GM18520 (cell line): ENCODE results near the gene PAX2.

Experiments used
- ATAC-seq: cut with Tn5 transposase; IDR thresholded peaks from one replicate; pipeline ENCODE4 v1.9.1; 2021; ENCODE audit not compliant: unreplicated experiment

Gene PAX2

DNA sequence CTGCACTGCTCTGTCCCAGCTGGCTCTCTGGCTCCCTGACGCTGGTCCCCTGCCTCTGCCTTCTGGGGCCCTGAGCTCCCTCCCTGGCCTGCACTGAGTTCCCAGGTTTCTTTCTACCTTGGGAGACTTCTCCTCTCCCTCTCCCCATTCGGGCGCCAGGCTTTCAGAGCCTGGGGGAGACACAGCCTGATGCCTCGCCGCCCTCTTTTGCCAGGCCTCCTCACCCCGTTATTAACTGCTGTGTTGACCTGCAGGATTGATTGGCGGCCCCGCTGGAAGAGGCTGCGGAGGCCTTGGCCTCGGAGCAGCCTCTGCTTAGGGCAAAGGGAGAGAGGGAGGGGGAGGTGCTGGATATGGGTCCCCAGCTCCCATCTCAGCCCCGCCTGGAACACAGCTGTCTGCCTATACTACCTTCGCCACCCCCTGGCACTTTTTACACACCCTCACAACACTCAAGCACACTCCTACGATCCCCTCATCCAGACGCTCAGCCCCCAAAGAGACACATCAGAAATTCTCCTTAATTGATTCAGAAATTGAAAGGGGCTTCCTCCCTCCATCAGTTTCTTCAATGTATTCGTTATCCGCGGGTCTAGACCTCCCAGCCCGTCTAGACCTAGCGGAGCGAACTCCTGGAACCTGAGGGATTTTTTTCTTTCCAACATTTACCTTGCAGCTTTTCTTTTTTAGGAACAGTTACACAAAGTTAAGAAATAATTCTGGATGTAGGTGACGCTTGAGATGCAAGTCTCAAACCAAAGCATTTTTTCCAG, 7.1 kb upstream of the PAX2 start:
- ATAC-seq = no peak

DNA sequence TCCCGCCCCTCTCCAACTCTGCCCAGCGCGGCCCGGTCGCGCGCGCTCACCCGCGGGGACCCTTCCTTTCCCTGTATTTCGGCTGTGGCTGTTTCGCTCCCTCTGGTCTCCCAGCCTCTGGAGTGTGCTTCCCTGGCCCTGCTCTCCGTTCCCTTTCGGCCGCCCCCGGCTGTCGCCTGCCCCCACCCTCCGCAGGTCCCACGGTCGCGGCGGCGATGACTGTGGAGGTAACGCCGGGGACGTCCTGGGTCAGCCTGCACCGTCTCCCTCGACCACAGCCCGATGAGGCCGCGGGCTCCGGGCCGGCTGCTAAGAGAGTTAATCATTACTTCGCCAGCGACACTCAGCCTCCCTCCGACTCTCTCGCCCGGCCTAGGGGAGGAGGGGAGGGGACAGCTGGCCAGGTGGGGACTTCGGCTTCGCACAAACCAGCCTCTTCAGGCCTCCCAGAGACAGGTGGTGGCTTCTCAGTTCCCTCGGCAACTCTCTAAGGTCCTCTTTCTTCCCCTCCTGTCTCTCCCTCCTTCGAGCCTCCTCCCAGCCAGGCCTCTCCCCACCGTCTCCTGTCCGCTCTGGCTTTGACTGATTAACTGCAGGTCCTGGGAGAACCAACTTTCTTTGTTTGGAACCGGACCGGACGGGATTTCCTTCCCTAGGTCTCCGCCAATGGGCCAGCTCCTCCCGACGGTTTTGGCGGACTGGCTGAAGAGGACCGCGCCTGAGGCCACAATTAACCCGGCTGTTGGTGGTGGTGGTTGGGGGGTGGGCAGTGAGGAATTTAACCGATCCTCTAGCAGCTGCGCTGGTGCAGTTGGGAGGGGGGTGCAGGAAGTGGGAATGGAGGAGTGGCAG, 5.6 kb upstream of the PAX2 start:
- no peak for ATAC-seq

DNA sequence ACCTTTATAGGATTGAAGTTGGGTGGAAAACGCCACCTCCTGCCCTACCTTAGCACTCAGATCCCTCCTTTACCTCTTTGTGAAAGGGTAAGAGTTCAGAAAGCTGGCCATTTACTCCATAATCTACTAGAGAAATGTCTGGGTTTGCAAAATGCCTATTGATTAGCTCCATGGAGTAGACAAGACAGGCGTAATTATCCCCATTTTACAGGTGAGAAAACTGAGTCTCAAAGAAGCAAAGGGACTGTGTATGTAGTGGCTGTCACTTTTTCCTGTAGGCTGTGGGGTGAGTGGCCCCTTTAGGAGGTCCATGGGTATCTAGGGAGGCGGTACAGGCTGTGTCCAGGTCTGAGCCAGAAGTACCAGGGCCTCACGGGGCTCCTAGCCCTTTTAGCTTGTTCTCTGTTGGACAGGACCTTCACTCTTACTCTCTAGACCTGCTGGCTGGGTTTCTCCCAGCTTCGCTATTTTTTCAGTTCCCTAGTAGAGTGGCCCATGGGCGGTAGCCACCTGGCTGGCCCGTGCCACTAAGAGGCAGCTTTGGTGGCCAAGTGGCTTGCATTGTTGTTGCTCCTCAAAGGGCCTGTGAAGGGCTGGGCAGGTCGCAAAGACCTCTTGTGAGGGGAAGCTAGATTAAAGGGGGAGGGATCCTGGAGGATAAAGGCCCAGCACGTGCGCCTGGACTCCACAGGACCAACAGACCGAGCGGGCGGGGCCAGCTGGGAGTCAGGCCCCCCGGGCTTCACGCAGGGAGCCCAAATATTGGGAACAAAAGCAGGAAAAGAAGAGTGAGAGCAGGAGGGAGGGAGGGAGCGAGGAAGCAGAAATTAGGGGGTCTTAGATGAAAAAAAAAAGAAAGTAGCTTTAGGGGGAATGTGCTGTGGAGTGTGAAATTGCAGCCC, 4.7 kb upstream of the PAX2 start:
- no peak for ATAC-seq

DNA sequence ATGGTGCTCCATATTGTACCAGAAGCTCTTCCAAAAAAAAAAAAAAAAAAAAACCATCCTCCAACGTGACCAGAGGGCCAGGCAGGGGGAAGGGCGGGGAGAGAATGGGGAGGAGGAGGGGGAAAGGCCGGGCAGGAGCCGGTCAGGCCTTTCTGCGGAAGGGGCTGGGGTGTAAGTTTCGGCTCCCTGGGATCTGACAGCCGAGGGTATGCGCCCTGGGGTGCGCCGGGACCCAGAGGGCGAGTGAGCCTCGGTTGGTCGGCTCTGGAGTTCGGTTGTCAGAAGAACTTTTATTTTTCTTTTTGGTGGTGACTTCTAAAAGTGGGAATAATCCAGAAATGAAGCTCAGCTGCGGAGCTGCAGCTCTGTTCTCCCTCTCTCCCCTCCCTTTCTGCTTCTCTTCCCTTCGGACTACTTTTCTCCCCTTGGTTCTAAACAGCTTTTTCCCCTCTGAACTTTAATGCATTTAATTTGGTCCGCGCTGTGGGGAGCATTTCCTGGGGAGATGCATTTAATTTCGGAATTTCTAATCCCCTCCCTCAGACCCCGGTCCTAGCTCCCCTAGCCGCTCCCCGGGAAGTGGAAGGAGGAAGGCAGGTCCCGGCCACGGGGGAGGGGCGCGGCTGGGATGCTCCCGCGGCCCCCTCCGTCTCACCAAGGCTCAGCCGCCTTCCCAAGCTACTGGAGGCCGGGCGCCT, 3.9 kb upstream of the PAX2 start:
- no peak for ATAC-seq

DNA sequence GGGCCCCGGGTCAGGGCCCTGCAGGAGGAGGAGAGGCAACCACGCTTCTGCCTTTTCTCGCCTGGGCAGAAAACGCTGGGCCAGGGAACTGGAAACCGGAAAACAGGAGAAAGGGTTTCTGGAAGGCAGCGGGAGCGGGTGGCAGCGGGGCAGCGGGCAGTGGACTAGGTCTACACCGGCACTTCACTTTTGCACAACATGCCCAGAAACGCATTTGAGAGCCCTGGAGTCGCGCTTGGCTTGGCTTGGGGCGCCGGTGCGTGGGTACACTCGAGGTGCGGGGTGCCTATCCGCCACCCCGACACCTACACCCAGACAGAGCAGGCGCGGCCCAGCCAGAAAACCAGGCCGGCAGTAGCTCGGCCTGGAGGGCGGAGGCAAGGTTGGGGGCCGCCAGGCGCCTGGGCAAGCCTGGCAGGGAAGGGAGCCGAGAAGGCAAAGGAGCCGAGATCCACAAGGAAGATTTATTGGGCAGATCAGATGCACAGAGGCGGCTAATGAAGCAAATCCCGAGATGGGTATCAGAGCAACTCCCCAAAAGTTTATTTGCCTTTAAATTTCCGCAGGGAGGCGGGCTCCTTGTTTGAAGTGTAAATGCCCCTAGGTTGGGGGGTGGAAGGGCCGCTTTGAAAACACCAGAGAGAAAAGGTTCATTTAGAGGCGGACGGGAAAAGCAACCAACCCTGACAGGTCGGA, 3.2 kb upstream of the PAX2 start:
- no peak for ATAC-seq

DNA sequence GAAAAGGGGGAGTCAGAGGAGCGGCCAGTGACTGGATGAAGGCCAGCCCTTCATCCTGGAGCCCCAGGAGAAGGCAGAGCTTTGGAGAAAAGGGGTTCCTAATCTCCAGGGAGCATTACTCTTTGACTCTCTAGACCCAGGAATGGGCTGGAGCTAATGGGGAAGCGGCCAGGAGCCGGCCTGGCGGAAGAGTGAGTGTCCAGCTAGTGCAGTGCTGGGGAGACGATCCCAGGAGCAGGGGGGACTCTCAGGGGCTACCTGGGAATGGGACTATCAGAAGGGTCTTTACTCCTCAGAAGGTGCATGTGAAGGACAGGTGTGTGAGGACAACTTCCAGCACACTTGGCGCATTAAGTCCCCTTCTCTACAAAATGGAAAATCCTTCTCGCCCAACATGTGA, 2.4 kb upstream of the PAX2 start:
- ATAC-seq = no peak

DNA sequence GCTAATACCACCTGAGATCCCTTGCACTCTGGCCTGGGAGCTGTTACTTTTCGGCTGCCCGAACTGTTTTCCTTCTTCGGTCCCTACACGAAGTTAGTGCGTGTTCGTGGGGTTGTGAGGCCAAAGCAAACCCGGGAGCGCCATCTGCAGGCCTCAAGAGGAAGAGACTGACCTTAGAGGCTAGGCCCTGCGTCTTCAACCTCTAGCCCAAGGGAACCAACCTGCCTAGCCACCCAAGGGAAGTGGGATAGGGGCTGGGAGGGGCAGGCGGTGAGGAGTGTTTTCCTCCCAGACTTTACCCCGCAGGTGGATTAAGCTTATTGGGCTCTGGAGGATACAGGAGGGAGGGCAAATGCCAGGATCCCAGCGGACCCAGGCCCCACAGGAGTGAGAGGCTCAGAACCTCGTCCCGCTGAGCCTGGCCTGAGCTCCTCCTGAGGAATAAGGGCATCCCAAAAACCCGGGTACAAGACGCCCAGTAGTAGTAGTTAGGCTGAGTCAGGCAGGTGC, 1.7 kb upstream of the PAX2 start:
- ATAC-seq = no peak

DNA sequence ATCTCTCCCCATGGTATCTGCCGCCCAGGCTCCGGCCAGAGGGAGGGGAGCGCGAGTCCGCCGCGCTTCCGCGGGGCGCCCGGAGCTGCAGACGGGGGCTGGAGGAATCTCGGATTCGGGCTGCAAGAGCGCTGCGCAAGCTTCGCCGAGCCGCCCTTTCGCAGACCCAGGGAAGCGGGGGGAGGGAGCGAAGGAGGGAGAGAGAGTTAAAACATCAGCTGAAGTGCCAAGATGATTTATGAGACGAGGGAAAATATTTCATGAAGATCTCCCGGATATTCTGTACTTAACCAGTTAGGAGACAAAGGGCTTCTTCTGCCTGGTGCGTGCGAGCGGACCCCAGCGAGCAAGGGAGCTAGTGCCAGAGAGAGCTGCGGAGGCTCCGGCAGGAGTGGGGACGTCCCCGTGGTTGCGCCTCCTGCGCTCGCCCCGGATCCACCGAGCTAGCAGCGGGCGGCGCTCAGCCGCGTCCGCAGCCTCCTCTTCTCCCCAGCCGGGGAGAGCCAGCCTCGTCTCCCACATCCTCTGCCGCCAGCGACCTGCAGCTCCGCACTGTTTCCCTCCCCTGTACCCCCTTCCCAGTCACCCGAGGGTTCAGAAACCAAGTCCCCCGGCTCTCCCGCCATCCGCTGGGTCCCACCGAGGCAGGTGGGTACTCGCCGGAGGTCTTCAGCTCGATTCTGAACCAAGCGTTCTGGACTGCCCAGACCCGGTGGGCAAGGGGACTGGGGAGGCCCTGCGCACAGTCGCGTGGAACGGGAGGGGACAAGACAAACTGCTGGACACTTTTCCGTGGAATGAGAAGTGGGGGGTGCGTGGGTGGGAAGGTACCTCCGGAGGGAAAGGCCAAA, 1.0 kb upstream of the PAX2 start:
- ATAC-seq = no peak

DNA sequence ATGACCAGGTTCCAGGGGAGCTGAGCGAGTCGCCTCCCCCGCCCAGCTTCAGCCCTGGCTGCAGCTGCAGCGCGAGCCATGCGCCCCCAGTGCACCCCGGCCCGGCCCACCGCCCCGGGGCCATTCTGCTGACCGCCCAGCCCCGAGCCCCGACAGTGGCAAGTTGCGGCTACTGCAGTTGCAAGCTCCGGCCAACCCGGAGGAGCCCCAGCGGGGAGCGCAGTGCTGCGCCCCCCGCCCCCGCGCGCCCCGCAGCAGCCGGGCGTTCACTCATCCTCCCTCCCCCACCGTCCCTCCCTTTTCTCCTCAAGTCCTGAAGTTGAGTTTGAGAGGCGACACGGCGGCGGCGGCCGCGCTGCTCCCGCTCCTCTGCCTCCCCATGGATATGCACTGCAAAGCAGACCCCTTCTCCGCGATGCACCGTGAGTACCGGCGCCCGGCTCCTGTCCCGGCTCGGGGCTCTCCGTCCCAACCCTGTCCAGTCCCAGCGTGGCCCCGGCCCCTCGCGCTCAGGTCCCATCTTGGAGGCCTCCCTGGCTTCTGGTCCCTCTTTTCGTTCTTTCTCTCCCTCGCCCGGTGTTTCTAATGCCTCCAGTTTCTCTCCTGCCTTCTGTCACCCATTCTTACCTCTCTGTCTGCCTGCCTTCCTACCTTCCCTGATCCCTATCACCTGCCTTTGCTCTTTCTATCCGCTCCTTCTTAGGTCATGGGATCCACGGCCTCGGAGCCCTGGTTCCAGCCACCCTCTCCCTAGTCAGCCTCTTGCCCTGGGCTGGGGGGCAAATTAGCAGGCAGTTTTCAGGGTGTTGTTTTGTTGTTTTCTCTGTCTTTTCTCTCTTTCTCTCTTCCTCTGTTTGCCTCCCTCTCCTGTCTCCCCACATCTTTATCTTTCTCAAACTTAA, 751 bp downstream of the PAX2 start:
- no peak for ATAC-seq

DNA sequence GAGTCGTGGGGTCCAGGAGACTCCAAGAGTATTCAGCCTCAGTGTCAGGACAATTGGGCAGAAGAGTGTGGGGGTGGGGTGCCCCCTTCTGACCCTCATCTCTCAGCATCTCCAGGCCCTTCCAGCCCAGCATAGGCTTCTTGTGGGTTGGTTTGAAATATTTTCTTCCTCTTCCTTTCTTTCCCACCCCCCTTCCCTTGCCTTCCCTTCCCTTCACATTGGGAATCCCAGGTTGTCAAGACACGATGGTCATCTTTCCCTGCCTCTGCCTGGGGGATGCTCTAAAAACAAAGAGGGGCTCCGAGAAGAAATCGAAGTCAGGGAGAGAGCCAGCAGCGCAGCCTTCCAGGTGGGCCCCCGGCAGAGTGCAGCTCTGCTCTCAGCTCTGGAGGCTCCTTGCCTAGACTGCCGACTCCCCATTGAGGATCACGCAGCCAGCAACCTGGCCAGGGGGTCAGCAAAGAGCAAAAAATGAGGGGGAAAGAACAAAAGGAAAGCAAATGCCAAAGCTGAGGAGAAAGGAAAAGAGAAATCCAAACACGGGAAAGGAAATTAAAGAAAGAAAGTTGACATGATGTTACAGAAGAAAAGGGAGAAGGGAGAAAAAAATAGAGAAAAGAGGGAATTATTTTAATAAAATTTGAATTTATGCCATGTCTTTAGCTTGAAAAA, 1.5 kb downstream of the PAX2 start:
- no peak for ATAC-seq

DNA sequence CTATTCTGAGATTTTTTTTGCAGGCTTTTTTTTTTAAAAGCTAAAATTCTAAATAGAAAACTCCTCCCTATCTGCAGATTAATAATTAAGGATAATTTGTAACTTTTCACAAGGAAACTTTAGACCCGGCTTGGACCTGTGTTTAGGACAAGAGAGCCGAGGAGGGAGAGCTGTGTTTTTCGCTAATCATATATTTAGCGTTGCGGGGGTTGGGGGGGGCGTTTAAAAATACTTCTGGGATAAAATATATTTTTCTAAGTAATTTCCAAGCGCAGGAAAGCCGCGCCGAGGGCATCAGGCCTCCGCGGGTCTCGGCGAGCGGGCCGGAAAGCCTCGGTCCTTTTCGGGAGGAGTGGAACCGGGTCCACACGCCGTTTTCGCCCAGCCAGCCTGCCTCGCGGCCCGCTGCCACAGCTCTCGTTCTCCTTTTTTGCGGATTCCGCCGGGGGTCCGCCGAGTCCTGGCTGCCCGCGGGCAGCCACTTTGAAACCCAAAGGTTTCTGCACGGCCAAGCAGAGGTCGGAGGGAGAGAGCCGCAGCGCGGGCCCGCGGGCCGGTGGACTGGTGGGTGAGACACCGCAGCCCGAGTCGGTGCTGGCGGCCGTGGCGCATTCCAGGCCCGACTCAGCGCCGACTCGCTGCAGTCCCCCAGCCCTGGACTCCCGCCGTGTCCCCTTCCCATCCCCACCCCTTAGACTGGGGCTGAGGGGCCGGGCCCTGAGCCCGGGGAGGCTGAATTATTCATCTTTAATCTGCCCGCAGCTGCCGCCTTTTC, 2.3 kb downstream of the PAX2 start:
- no peak for ATAC-seq

DNA sequence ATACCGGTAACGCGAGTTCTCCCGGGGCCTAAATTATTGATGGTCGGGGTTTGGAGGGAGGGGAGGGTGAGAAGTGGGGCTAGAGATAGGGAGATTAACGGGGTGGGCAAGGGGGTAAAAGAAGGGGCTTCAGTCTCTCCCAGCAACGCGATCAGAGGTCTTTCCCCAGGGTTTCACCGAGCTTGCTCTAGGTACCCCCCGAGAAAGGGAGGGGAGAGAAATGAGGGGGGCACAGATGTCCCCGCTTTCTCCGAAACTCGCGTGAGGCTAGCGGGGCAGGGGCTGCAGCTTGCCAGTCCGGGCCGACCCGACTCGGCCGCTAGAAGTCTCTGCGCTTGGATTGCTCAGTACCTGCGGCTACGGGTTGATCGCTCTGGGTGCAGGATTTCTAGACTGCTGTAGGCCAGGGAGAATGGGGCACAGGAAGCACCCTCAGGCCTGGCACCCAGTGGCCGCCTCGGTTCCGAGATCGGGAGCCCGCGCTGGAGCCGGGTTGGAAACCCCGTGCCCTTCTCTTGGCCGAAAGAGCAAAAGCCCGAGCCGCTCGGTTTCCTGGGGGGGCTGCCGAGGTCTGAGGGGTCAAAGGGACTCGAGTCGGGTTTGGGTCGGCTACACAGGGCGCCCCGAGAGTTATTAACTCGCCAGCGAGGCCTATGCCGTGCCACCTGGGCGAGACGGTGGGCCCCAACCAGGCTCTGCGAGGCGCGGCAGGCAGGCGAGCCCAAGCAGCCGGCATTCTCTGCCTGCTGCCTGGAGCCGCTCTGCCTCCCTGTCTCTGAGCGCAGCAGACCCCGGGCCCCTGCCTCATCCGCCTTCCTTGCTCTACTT, 3.1 kb downstream of the PAX2 start:
- no peak for ATAC-seq

DNA sequence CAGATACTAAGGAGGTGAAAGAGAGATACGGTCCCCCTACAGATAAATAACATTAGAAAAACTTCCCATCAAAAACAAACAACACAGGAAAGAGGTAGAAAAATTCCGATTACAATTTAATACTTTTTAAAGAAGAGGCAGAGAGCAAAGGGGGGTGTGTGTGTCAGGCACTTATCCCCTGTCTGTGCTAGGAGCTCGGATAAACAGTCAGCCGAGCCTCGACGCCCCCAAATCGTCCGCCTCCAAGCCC, 3.6 kb downstream of the PAX2 start:
- ATAC-seq = no peak

DNA sequence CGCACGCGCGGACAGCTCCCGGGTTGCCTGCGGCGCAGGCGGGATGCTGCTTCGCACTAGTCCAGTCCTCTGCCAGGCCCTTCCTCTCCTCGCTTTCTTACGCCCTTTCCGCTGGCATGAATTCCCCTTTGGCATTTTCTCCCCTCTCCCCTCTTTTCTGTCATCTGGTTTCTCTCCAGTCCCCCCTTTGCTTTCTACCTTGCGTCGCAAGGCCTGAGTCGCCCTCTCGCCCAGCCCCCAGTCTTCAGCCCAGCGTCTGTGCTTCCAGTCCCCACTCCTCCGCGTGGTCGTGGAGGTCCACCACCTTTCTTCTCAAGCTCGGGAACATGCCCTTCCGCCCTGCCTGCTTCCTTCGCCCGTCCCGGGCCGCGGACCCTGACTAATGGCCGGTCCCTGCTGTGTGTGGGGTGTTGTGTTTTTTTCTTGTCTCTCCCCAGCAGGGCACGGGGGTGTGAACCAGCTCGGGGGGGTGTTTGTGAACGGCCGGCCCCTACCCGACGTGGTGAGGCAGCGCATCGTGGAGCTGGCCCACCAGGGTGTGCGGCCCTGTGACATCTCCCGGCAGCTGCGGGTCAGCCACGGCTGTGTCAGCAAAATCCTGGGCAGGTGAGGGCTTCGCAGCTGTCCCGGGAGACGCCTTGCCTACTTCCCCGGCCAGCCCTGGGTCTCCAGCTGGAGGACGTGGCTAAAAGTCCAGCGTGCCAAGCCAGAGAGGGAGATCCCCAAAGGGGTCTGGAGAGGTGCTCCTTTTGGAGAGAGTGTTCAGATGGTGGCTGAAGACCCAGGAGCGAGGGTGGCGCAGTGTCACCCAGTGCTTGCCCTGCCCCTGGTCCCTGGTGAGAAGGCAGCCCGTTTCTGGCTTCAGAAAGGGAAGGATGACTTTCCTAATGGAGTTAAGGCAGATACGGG, 4.2 kb downstream of the PAX2 start:
- no peak for ATAC-seq
